Activated naive CD8-positive, alpha-beta T cell treated with anti-CD3 and anti-CD28 coated beads, Interleukin-2, amount 10 ng/mL, durations not matched to agents 7 days and 5 days (primary cell): ENCODE data around the gene PIM2. TPM values are rescaled to one million over a fixed set of nuclear protein-coding genes. Genes with fewer than 3 reads are reported as not detected.

Source experiments
- ATAC-seq: fragments of 150-1000 bp; cut with Tn5 transposase; one replicate; pipeline ENCODE4 v1.10.0; 2021; ENCODE audit warnings: low read depth, moderate library complexity
- POLR2A ChIA-PET: fragments of 350-600 bp; sonication (Branson Sonifier 250); formaldehyde crosslinking; loops from one replicate; lab custom pipeline; 2021; ENCODE audit warnings: antibody characterized with exemption; lab: Charles Lee
- DNase-seq: peaks from one replicate; pipeline ENCODE4 v3.0.0; 2021
- H3K27ac Mint-ChIP-seq: one replicate; pipeline ENCODE4 v1.8.0; 2022; ENCODE audit warnings: mild to moderate bottlenecking, mixed read lengths
- H3K27me3 Mint-ChIP-seq: one replicate; pipeline ENCODE4 v1.8.0; 2022; ENCODE audit warnings: mild to moderate bottlenecking, moderate library complexity, mixed read lengths
- H3K36me3 Mint-ChIP-seq: one replicate; pipeline ENCODE4 v1.8.0; 2021; ENCODE audit warnings: mild to moderate bottlenecking, mixed read lengths
- H3K4me1 Mint-ChIP-seq: one replicate; pipeline ENCODE4 v1.8.0; 2021; ENCODE audit warnings: mixed read lengths
- H3K4me3 Mint-ChIP-seq: one replicate; pipeline ENCODE4 v1.8.0; 2022; ENCODE audit warnings: mild to moderate bottlenecking, moderate library complexity, mixed read lengths
- H3K9me3 Mint-ChIP-seq: one replicate; pipeline ENCODE4 v1.8.0; 2021; ENCODE audit warnings: mixed read lengths
- total RNA-seq, 2 experiments: library from RNA; stranded (reverse); gene quantifications; one replicate each; pipeline ENCODE4 v1.2.3, GENCODE V29; 2021

The PIM2 gene
- total RNA-seq, 2 experiments from 2014 or later, result 63.1 to 63.2 TPM

DNA sequence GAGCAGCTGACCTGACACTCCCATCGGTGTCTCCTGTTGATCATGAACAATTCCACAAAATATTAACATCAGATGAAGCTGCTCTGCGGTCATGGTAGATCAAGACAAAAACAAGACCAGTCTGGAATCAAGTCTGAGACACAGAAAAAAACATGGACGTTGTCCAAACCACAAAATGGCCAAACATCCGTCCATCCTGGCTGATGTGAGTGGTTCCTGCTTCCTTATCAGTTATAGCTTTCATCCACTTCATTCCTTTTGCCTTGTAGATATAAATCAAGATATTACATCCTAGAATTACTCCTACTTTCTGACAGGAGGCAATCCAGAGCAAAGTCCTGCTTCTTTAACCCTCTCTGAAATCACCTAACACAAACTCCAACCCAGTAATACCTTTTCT lies 54.6 kb downstream of the PIM2 start:
- Mint-ChIP-seq H3K36me3 (no peaks in the 10 kb centered on the region), H3K27ac (no peak overlapping the region), H3K27me3 (peaks cover under 1% of the 10 kb centered on the region), H3K4me3 (no peak overlapping the region), H3K4me1 (no peaks in the 10 kb centered on the region), H3K9me3 (no peaks in the 10 kb centered on the region)
- ATAC-seq (no peak), DNase-seq (no peak)
- POLR2A ChIA-PET, result no interaction called here

Other genes starting within 250 kb of the PIM2 start
- 100 to 1,000 TPM; 142 to 146 TPM for gene WAS, start 235.2 kb downstream of the PIM2 start, total RNA-seq
- 10 to 100 TPM; 25.4 to 26.8 TPM for gene SUV39H1, start 222.3 kb downstream of the PIM2 start, total RNA-seq
- not detected for gene GLOD5, start 157.3 kb downstream of the PIM2 start, total RNA-seq
- not detected for gene GATA1, start 132.4 kb downstream of the PIM2 start, total RNA-seq
- 100 to 1,000 TPM; 107 to 113 TPM for gene HDAC6, start 117.0 kb downstream of the PIM2 start, total RNA-seq
- gene ERAS, start 92.5 kb downstream of the PIM2 start, total RNA-seq, result not detected
- 1 to 10 TPM in 1 of 2 experiments, under 1 TPM in 1; 0.68 to 1.2 TPM for gene PCSK1N, start 83.4 kb downstream of the PIM2 start, total RNA-seq
- 10 to 100 TPM; 39.2 to 44.5 TPM for gene TIMM17B, start 21.3 kb downstream of the PIM2 start, total RNA-seq
- gene PQBP1, start 21.1 kb downstream of the PIM2 start, total RNA-seq, result 10 to 100 TPM; 58.2 to 61.0 TPM
- gene SLC35A2, start 7.4 kb downstream of the PIM2 start, total RNA-seq, result 10 to 100 TPM; 12.7 to 14.1 TPM
- gene OTUD5, start 38.6 kb upstream of the PIM2 start, total RNA-seq, result 10 to 100 TPM; 60.7 to 62.4 TPM
- gene KCND1, start 52.8 kb upstream of the PIM2 start, total RNA-seq, result 1 to 10 TPM; 5.6 to 5.9 TPM
- 100 to 1,000 TPM; 116 to 123 TPM for gene GRIPAP1, start 83.2 kb upstream of the PIM2 start, total RNA-seq
- 10 to 100 TPM; 26.1 to 29.0 TPM for gene TFE3, start 124.3 kb upstream of the PIM2 start, total RNA-seq
- gene CCDC120, start 140.0 kb upstream of the PIM2 start, total RNA-seq, result 1 to 10 TPM; 9.0 to 9.1 TPM
- gene PRAF2, start 155.0 kb upstream of the PIM2 start, total RNA-seq, result 10 to 100 TPM; 23.8 to 23.9 TPM
- 10 to 100 TPM; 53.4 to 55.1 TPM for gene WDR45, start 160.9 kb upstream of the PIM2 start, total RNA-seq
- 10 to 100 TPM; 27.5 to 27.6 TPM for gene GPKOW, start 204.7 kb upstream of the PIM2 start, total RNA-seq
- gene MAGIX, start 243.7 kb upstream of the PIM2 start, total RNA-seq, result 1 to 10 TPM in 1 of 2 experiments, under 1 TPM in 1; 0.91 to 1.1 TPM